Astrocyte of the cerebellum (primary cell): ENCODE results near the gene RSF1.

Source experiments
- DNase-seq: peaks from one replicate; pipeline ENCODE4 v3.0.0-alpha.2; 2011; ENCODE audit warnings: low read depth
- H3K4me3 ChIP-seq: 2 replicates; pipeline ENCODE4 v1.5.1; 2011; ENCODE audit warnings: mild to moderate bottlenecking, low read depth, low read length, moderate library complexity
- in situ Hi-C: cut with HindIII; loops from 2 replicates; pipeline ENCODE4 v1.10.0; 2017; ENCODE audit warnings: low sequenced_read_pairs
- TF ChIP-seq, protein P1 (sequence below): IDR thresholded peaks from 2 replicates; pipeline ENCODE4 v1.5.1; 2012; ENCODE audit warnings: low read length, low read depth, moderate library complexity, mild to moderate bottlenecking; ENCODE audit errors: missing control alignments

The RSF1 gene

DNA sequence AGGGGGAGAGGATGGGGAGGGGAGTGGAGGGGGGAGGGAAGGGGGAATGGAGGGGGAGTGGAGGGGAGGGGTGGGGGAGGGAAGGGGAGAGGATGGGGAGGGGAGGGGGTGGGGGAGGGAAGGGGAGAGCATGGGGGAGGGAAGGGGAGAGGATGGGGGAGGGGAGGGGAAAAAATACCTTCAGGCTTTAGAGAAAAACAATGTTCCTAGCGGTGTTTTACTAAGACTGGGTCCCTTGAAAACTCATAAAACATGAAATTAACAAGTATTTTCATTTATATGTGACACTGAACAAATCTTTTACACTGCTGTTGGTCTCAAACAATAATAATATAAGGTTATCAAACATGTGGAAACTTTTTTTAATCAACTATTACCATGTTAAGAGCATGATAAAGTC, 42.4 kb downstream of the RSF1 start:
- no peak for DNase-seq
- in situ Hi-C loops = no loop called here
- H3K4me3 ChIP-seq = no peak overlapping the region
- TF ChIP-seq, protein P1, sequence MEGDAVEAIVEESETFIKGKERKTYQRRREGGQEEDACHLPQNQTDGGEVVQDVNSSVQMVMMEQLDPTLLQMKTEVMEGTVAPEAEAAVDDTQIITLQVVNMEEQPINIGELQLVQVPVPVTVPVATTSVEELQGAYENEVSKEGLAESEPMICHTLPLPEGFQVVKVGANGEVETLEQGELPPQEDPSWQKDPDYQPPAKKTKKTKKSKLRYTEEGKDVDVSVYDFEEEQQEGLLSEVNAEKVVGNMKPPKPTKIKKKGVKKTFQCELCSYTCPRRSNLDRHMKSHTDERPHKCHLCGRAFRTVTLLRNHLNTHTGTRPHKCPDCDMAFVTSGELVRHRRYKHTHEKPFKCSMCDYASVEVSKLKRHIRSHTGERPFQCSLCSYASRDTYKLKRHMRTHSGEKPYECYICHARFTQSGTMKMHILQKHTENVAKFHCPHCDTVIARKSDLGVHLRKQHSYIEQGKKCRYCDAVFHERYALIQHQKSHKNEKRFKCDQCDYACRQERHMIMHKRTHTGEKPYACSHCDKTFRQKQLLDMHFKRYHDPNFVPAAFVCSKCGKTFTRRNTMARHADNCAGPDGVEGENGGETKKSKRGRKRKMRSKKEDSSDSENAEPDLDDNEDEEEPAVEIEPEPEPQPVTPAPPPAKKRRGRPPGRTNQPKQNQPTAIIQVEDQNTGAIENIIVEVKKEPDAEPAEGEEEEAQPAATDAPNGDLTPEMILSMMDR = no peak

GRCh38 chr11:77776455-77776854, 44.1 kb downstream of the RSF1 start:
- no peak for DNase-seq
- H3K4me3 ChIP-seq = no peak overlapping the region
- TF ChIP-seq, protein P1 = no peak
- in situ Hi-C loops = no loop called here

DNA sequence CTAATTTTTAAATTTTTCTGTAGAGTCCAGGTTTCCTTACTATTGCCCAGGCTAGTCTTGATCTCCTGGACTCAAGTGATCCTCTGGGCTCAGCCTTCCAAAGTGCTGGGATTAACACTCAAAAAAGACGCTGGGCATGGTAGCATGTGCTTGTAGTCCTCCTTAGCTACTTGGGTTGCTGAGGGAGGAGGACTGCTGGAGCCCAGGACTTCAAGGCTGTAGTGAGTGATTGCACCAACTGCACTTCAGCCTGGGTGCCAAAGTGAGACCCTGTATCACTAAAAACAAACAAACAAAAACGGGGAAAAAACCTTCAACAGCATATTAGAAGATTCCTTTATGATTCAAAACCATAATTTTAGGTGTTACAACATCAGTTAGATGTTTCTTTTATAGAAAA, 44.6 kb downstream of the RSF1 start:
- no peak overlapping the region for H3K4me3 ChIP-seq
- in situ Hi-C loops = no loop called here
- no peak for DNase-seq
- TF ChIP-seq, protein P1 = no peak

DNA sequence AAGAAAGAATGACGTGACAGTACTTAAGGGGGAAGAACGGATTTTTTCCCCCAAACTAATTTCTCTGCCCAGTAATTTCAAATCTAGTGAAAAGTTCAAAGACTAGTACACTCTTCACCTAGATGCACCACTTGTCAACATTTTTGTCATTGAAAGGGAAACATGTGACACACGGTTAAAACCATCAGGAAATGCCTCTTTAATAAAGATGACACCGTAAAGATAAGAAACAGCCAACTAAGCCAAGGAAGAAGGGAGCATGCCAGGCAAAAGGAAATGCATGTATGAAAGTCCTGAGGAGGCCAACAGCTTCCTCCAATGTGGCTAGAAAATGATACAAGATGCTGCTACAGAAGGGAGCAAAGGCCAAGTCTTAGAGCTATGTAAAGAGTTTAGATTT, 49.4 kb downstream of the RSF1 start:
- in situ Hi-C loops = no loop called here
- H3K4me3 ChIP-seq = no peak overlapping the region
- TF ChIP-seq, protein P1 = no peak
- DNase-seq = no peak

DNA sequence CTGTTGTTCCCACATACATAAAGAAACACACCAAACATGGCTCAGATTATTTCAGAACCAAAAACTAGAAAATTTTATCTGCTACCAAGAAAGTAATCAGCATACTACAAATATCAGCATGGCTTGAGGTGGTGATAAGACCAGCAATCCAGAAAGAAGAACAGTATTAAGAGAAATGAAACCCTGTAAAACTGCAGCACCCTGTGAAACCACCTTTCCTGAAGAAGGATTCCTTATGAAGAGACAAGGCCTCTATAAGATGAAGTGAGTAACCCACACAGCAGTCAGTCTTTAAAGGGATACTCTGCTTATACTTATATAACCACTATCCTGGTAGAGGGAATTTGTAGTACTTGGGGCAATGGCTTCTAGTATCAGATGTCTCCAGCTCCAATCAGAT, 49.9 kb downstream of the RSF1 start:
- no peak for DNase-seq
- H3K4me3 ChIP-seq = no peak overlapping the region
- TF ChIP-seq, protein P1 = no peak
- in situ Hi-C loops = no loop called here

GRCh38 chr11:77762426-77762825, 58.1 kb downstream of the RSF1 start:
- DNase-seq = no peak
- in situ Hi-C loops = no loop called here
- no peak overlapping the region for H3K4me3 ChIP-seq
- TF ChIP-seq, protein P1 = no peak

DNA sequence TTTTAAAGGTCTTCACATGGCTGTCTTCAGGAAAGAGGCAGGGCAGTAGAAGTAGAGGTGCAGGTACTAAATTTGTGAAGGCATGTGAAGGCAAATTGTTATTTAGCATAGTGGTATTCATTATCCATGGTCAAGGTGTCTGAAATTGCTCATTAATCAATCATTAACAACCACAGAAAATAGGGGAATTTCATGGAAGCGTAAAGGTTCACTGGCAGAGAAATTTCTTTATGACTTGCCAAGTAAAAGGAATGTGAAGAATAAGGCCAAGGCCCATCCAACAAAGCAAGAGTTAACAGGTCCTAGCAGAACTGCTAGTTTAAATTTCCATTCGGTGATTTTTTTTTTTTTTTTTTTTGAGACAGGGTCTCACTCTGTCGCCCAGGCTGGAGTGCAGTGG, 59.0 kb downstream of the RSF1 start:
- TF ChIP-seq, protein P1 = no peak
- in situ Hi-C loops = no loop called here
- H3K4me3 ChIP-seq = no peak overlapping the region
- no peak for DNase-seq
